Sigmoid colon (tissue), 7 donors: Measurements from ENCODE around the gene SMYD5. TPM values are rescaled to one million over a fixed set of nuclear protein-coding genes. Genes with fewer than 3 reads are reported as not detected.

Experiments used
- DNase-seq: peaks from one replicate; pipeline ENCODE4 v3.0.0-alpha.2; 2019
- H3K27ac ChIP-seq, 4 donors: fragments of 200-600 bp; sonication (generic); one replicate each; pipeline ENCODE4 v1.5.1; 2016 to 2019; ENCODE audit warnings: mild to moderate bottlenecking in 1 of 4
- H3K27me3 ChIP-seq, 3 donors: fragments of 200-600 bp; sonication (generic); one replicate each; pipeline ENCODE4 v1.5.1; 2019; ENCODE audit warnings: mild to moderate bottlenecking in 1 of 3
- H3K36me3 ChIP-seq, 4 donors: fragments of 200-600 bp; sonication (generic); one replicate each; pipeline ENCODE4 v1.5.1; 2016 to 2019
- H3K4me1 ChIP-seq, 4 donors: fragments of 200-600 bp; sonication (generic); one replicate each; pipeline ENCODE4 v1.5.1; 2017 to 2019
- H3K4me3 ChIP-seq, 4 donors: fragments of 200-600 bp; sonication (generic); one replicate each; pipeline ENCODE4 v1.5.1; 2017 to 2019; ENCODE audit warnings: mild to moderate bottlenecking in 2 of 4, moderate library complexity in 1 of 4
- H3K9me3 ChIP-seq, 4 donors: fragments of 200-600 bp in 3 of 4; sonication (generic) in 3 of 4; one replicate each; pipeline versions ENCODE4 v1.5.1 to v1.6.1; 2013 to 2019
- EP300 ChIP-seq, 4 donors: sonication (generic); formaldehyde crosslinking; IDR thresholded peaks; one replicate each; pipeline ENCODE4 v1.6.1; 2017; ENCODE audit warnings: antibody characterized with exemption in 4 of 4
- POLR2A ChIP-seq, 2 donors: fragments of 450-650 bp; IDR thresholded peaks; one replicate each; pipeline ENCODE4 v1.6.1; 2016; ENCODE audit warnings: antibody characterized with exemption in 2 of 2, mild to moderate bottlenecking in 2 of 2, moderate library complexity in 2 of 2
- POLR2AphosphoS5 ChIP-seq, 4 donors: sonication (generic); formaldehyde crosslinking; IDR thresholded peaks; one replicate each; pipeline ENCODE4 v1.6.1; 2017; ENCODE audit warnings: antibody characterized with exemption in 4 of 4
- WGBS, 2 donors: extraction: QIAGEN DNeasy Blood & Tissue Kit; methylation state at CpG; one replicate each; pipeline ENCODE4 v1.1.7; 2013; 5-methylcytosine and 5-hydroxymethylcytosine counted together
- intact Hi-C: fragments of 100-400 bp; cut with DNase I; formaldehyde crosslinking; loops from one replicate; pipeline ENCODE4 v1.15.1; 2023
- polyA plus RNA-seq, 3 donors: library from polyadenylated mRNA; stranded (reverse); fragments of 200-250 nt; gene quantifications; one replicate each; pipeline ENCODE4 v1.2.3, GENCODE V29; 2013
- total RNA-seq, 4 donors: library from RNA; depleted of rRNA; stranded (reverse); fragments of >200 nt; gene quantifications; one replicate each; pipeline ENCODE4 v1.1.0, GENCODE V29; 2016
- TF ChIP-seq, protein P1 (sequence below), 4 experiments: fragments of 450-650 bp in 3 of 4; fragments of 200-600 bp in 1 of 4; IDR thresholded peaks; one replicate each; pipeline ENCODE4 v1.5.1; 2016 to 2019; ENCODE audit warnings: antibody characterized with exemption in 4 of 4, mild to moderate bottlenecking in 3 of 4, moderate library complexity in 2 of 4
- donor health status: healthy with polysubstance abuse.
- donor health status: Bipolar disorder and iron deficiency.
- donor health status: healthy.

SMYD5 gene
- total and polyA plus RNA-seq, 7 donors, result 5.3 to 18.2 (median 7.8) TPM

DNA sequence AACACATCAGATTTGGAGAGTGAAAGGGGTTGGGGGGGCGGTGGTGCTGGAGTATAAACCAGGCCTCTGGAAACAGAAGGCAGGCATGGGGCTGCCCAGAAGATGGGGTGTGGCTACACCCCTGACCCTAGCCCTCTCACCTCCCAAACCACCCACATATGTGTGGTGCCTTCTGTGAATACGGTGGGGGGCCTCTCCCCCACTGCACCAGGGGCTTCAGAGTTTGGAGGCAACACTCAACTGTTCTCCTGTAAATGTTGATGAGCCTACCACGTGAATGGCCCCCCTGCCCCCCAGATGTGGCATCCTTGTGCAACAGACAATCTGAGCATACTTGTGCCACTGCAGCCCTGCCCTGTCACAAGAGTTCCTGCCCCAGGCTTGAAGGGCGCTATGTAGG is 50.7 kb downstream of the SMYD5 start:
- intact Hi-C loops, result no loop called here
- H3K4me1 ChIP-seq, result peaks cover 0 to 16% (median 10%) of the 10 kb centered on the region in 4 donors
- H3K9me3 ChIP-seq, result no peaks in the 10 kb centered on the region
- no peak for DNase-seq
- no peaks in the 10 kb centered on the region for H3K36me3 ChIP-seq
- H3K4me3 ChIP-seq, result no peak overlapping the region
- H3K27ac ChIP-seq, result no peak overlapping the region
- peaks cover 19 to 48% (median 40%) of the 10 kb centered on the region in 3 donors for H3K27me3 ChIP-seq
- TF ChIP-seq EP300 (IDR thresholded peaks at IDR 0.05) (no peak), POLR2AphosphoS5 (IDR thresholded peaks at IDR 0.05) (no peak), POLR2A (IDR thresholded peaks at IDR 0.05) (no peak)
- TF ChIP-seq, protein P1, sequence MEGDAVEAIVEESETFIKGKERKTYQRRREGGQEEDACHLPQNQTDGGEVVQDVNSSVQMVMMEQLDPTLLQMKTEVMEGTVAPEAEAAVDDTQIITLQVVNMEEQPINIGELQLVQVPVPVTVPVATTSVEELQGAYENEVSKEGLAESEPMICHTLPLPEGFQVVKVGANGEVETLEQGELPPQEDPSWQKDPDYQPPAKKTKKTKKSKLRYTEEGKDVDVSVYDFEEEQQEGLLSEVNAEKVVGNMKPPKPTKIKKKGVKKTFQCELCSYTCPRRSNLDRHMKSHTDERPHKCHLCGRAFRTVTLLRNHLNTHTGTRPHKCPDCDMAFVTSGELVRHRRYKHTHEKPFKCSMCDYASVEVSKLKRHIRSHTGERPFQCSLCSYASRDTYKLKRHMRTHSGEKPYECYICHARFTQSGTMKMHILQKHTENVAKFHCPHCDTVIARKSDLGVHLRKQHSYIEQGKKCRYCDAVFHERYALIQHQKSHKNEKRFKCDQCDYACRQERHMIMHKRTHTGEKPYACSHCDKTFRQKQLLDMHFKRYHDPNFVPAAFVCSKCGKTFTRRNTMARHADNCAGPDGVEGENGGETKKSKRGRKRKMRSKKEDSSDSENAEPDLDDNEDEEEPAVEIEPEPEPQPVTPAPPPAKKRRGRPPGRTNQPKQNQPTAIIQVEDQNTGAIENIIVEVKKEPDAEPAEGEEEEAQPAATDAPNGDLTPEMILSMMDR (IDR thresholded peaks at IDR 0.05), result no peak
- WGBS, 2 donors, result 89 to 96% methylated on average over 4 of the region's 4 CpGs

DNA sequence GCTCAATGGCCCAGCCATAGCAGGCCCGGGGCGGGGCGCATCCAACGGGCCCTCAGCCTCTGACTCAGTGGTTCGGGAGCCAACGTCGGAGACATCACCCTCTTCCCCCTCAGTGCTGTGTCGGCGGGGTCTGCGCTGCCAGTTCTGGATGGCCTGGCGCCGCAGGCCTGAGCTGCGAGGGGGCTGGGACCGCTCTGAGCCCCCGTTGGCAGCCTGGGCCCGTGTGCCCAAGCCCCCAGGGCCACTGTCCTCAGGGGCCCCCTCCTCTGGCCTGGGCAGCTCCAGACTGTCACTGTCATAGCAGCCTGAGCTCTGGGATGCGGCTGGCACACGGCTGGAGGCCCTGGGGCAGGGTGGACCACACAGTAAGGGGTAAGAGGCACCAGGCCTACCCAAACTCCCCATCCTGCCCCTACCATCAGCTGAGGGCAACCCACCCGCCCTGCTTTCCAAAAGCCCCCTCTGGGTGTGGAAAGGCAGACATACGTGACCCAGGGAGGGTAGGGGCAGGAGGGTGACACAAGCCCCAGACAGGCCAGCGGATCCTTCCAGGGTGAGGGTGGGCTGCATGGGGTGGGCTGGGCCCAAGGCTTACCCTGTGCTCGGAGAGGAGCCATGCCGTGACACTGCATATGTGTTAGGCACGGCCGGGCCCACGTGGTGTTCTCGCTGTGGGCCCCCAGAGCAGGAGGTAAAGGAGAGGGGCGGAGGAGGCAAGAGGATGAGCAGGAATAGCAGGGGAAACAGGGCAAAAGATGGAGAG is 51.4 kb downstream of the SMYD5 start:
- Histone ChIP-seq H3K4me3 (no peak overlapping the region), H3K4me1 (peaks cover 0 to 17% (median 10%) of the 10 kb centered on the region in 4 donors), H3K27me3 (peaks cover 20 to 51% (median 45%) of the 10 kb centered on the region in 3 donors), H3K9me3 (no peaks in the 10 kb centered on the region), H3K36me3 (no peaks in the 10 kb centered on the region), H3K27ac (no peak overlapping the region)
- 93% methylated on average over 28 of the region's 28 CpGs for WGBS, 2 donors
- DNase-seq, result no peak
- intact Hi-C loops, result no loop called here
- TF ChIP-seq, protein P1 (IDR thresholded peaks at IDR 0.05), result no peak
- no peak for TF ChIP-seq EP300 (IDR thresholded peaks at IDR 0.05)
- TF ChIP-seq POLR2AphosphoS5 (IDR thresholded peaks at IDR 0.05), result no peak
- no peak for TF ChIP-seq POLR2A (IDR thresholded peaks at IDR 0.05)

DNA sequence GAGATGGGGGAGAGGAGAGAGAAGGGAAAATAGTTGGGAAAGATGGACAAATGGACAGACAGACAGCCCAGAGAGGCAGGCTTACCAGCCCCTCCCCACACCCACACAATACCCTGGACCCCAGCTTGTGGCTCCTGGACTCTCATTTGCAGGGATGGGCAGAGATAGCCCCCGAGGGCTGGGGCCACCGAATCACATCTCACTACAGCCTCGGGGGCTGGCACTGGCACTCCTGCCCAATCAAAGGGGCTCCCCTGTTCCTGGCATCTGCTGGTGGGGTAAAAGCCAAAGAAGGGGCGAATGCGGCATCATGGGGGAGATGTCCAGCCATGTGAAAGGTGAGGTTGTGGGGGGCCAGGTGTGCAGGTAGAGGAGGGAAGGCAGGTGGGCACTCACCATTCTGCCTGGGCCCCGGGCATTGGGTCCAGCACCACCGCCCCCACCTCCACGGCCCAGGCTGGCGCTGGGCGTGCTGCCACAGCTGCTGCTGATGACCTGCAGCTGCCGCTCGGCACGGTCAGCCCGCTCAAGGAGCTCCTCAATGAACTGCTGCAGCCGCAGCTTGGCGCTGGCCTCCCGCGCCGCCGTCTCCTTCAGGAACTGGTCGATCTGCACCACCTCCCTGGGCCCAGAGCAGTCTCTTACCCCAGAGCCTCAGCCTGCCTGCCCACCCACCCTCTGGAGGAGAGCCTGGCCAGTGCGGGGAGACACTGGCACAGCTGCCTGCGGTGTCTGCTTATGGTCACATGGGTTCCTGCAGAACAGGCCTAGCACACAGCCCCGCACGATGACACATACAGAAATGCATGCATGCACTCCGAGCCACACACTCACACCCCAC is 52.2 kb downstream of the SMYD5 start:
- DNase-seq, result no peak
- H3K27me3 ChIP-seq, result peaks cover 20 to 51% (median 45%) of the 10 kb centered on the region in 3 donors
- WGBS, 2 donors, result 93% methylated on average over 26 of the region's 26 CpGs

DNA sequence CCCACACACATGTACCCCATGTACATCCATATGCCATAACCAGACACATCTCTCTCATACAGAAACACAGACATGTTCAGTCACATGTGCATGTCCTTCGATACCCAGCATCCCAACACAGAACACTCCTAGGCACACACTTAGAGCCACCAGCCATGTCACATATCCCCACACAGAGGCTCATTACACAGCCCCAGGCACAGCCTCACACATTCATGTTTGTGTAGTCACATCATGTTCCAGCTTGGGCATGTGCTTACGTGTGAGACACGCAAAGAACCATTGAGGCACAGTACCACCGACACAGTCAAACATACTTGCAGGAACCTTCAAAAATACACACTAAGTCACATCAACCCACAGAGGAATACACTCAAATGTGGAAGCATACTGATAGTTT is 53.0 kb downstream of the SMYD5 start:
- Histone ChIP-seq H3K4me1 (peaks cover 0 to 17% (median 10%) of the 10 kb centered on the region in 4 donors), H3K9me3 (no peaks in the 10 kb centered on the region), H3K27ac (no peak overlapping the region), H3K36me3 (no peaks in the 10 kb centered on the region), H3K27me3 (peaks cover 20 to 51% (median 45%) of the 10 kb centered on the region in 3 donors), H3K4me3 (no peak overlapping the region)
- intact Hi-C loops, result no loop called here
- TF ChIP-seq POLR2A (IDR thresholded peaks at IDR 0.05) (no peak), POLR2AphosphoS5 (IDR thresholded peaks at IDR 0.05) (no peak), EP300 (IDR thresholded peaks at IDR 0.05) (no peak)
- TF ChIP-seq, protein P1 (IDR thresholded peaks at IDR 0.05), result no peak
- WGBS, 2 donors, result 96 to 98% methylated on average over 4 of the region's 4 CpGs
- DNase-seq, result no peak

More for the DNA sequence above, 52.2 kb downstream of the SMYD5 start:
- Histone ChIP-seq H3K9me3 (no peaks in the 10 kb centered on the region), H3K4me1 (peaks cover 0 to 17% (median 10%) of the 10 kb centered on the region in 4 donors), H3K27ac (no peak overlapping the region), H3K4me3 (no peak overlapping the region), H3K36me3 (no peaks in the 10 kb centered on the region)
- intact Hi-C loops, result no loop called here
- TF ChIP-seq POLR2A (IDR thresholded peaks at IDR 0.05) (no peak), EP300 (IDR thresholded peaks at IDR 0.05) (no peak), POLR2AphosphoS5 (IDR thresholded peaks at IDR 0.05) (no peak)
- TF ChIP-seq, protein P1 (IDR thresholded peaks at IDR 0.05), result no peak
